HEK293 (cell line): ENCODE data around the gene ADAMTS9.

Experiments used
- CTCF ChIA-PET: fragments of 350-600 bp; formaldehyde crosslinking; extraction: SDS; loops from one replicate; lab custom pipeline; 2021; ENCODE audit warnings: antibody characterized with exemption; lab: Yijun Ruan, JAX
- POLR2A ChIA-PET: fragments of 300-600 bp; formaldehyde crosslinking; extraction: SDS; loops from one replicate; lab custom pipeline; 2020; ENCODE audit warnings: antibody characterized with exemption, inconsistent platforms; lab: Yijun Ruan, JAX
- H3K27ac ChIP-seq: fragments of 200-500 bp; sonication (Bioruptor generic); 2 replicates; pipeline ENCODE4 v1.5.1; 2014; ENCODE audit warnings: low read depth, low read length, control low read depth, inconsistent platforms; ENCODE audit errors: extremely low read depth
- H3K36me3 ChIP-seq, 2 experiments: fragments of 200-500 bp in 1 of 2; sonication (Bioruptor generic) in 1 of 2; 1 replicate in 1 of 2; 2 replicates in 1 of 2; pipeline ENCODE4 v1.5.1; 2014 to 2017; ENCODE audit warnings: inconsistent platforms in 2 of 2, low read length in 2 of 2; ENCODE audit not compliant: control insufficient read depth in 2 of 2, insufficient read depth in 1 of 2
- H3K4me1 ChIP-seq: fragments of 200-500 bp; sonication (Bioruptor generic); 2 replicates; pipeline ENCODE4 v1.5.1; 2014; ENCODE audit warnings: mild to moderate bottlenecking, low read length, inconsistent platforms; ENCODE audit not compliant: control insufficient read depth, insufficient read depth
- H3K4me3 ChIP-seq: 2 replicates; pipeline ENCODE4 v1.5.1; 2011; ENCODE audit warnings: low read depth, mild to moderate bottlenecking, control low read depth, low read length, moderate library complexity
- H3K9me3 ChIP-seq: fragments of 200-500 bp; sonication (Bioruptor generic); 2 replicates; pipeline ENCODE4 v1.5.1; 2014; ENCODE audit warnings: low read depth, low read length, inconsistent platforms; ENCODE audit not compliant: control insufficient read depth, insufficient read depth
- AEBP2 ChIP-seq: fragments of 450-650 bp; formaldehyde crosslinking; IDR thresholded peaks from 2 replicates; pipeline ENCODE4 v1.5.1; 2016; ENCODE audit warnings: missing biosample characterization, missing genetic modification characterization, borderline replicate concordance
- BCL6B ChIP-seq: fragments of 450-650 bp; formaldehyde crosslinking; IDR thresholded peaks from 2 replicates; pipeline ENCODE4 v1.5.1; 2017; ENCODE audit warnings: missing biosample characterization, missing genetic modification characterization
- KLF1 ChIP-seq: fragments of 450-650 bp; formaldehyde crosslinking; IDR thresholded peaks from 2 replicates; pipeline ENCODE4 v1.5.1; 2016; ENCODE audit warnings: missing biosample characterization, missing genetic modification characterization
- MZF1 ChIP-seq: fragments of 450-650 bp; formaldehyde crosslinking; IDR thresholded peaks from 2 replicates; pipeline ENCODE4 v1.5.1; 2017; ENCODE audit warnings: missing biosample characterization, missing genetic modification characterization, borderline replicate concordance
- PATZ1 ChIP-seq: fragments of 450-650 bp; formaldehyde crosslinking; IDR thresholded peaks from 2 replicates; pipeline ENCODE4 v1.5.1; 2016; ENCODE audit warnings: missing biosample characterization, missing genetic modification characterization
- PBX3 ChIP-seq: sonication (generic); formaldehyde crosslinking; IDR thresholded peaks from 2 replicates; pipeline ENCODE4 v1.8.1; 2022; ENCODE audit warnings: mild to moderate bottlenecking, moderate library complexity, missing genetic modification reagents
- PRDM6 ChIP-seq: fragments of 450-650 bp; formaldehyde crosslinking; IDR thresholded peaks from 2 replicates; pipeline ENCODE4 v1.5.1; 2017; ENCODE audit warnings: missing biosample characterization, missing genetic modification characterization
- REST ChIP-seq: fragments of 450-650 bp; formaldehyde crosslinking; IDR thresholded peaks from 2 replicates; pipeline ENCODE4 v1.5.1; 2016; ENCODE audit warnings: missing biosample characterization, missing genetic modification characterization
- SP7 ChIP-seq: fragments of 450-650 bp; formaldehyde crosslinking; IDR thresholded peaks from 2 replicates; pipeline ENCODE4 v1.5.1; 2016; ENCODE audit warnings: missing biosample characterization, missing genetic modification characterization
- ZFP3 ChIP-seq: fragments of 450-650 bp; formaldehyde crosslinking; IDR thresholded peaks from 2 replicates; pipeline ENCODE4 v1.5.1; 2016; ENCODE audit warnings: low read depth, missing biosample characterization, missing genetic modification characterization
- ZNF133 ChIP-seq: fragments of 450-650 bp; formaldehyde crosslinking; IDR thresholded peaks from 2 replicates; pipeline ENCODE4 v1.5.1; 2016; ENCODE audit warnings: missing biosample characterization, missing genetic modification characterization
- ZNF311 ChIP-seq: fragments of 450-650 bp; formaldehyde crosslinking; IDR thresholded peaks from 2 replicates; pipeline ENCODE4 v1.5.1; 2017; ENCODE audit warnings: missing biosample characterization, missing genetic modification characterization, borderline replicate concordance
- ZNF394 ChIP-seq: fragments of 450-650 bp; formaldehyde crosslinking; IDR thresholded peaks from 2 replicates; pipeline ENCODE4 v1.5.1; 2016; ENCODE audit warnings: missing biosample characterization, missing genetic modification characterization, mild to moderate bottlenecking, moderate library complexity, borderline replicate concordance
- ZNF426 ChIP-seq: fragments of 450-650 bp; formaldehyde crosslinking; IDR thresholded peaks from 2 replicates; pipeline ENCODE4 v1.5.1; 2017; ENCODE audit warnings: missing biosample characterization, missing genetic modification characterization, mild to moderate bottlenecking, inconsistent platforms, moderate library complexity
- ZNF513 ChIP-seq: fragments of 450-650 bp; IDR thresholded peaks from 2 replicates; pipeline ENCODE4 v1.5.1; 2018; ENCODE audit warnings: missing biosample characterization, missing genetic modification characterization
- ZNF558 ChIP-seq: fragments of 450-650 bp; formaldehyde crosslinking; IDR thresholded peaks from 2 replicates; pipeline ENCODE4 v1.5.1; 2016; ENCODE audit warnings: missing biosample characterization, missing genetic modification characterization
- ZNF76 ChIP-seq: fragments of 450-650 bp; formaldehyde crosslinking; IDR thresholded peaks from 2 replicates; pipeline ENCODE4; 2016; ENCODE audit warnings: low read depth, missing biosample characterization, missing genetic modification characterization, borderline replicate concordance
- ZNF843 ChIP-seq: fragments of 450-650 bp; formaldehyde crosslinking; IDR thresholded peaks from 2 replicates; pipeline ENCODE4 v1.5.1; 2016; ENCODE audit warnings: missing biosample characterization, missing genetic modification characterization

The ADAMTS9 gene

GRCh38 chr3:64574194-64574593, 113.6 kb downstream of the ADAMTS9 start:
- H3K4me1 ChIP-seq: no peaks in the 10 kb centered on the region
- TF ChIP-seq KLF1 (tag by site-specific recombination) (no peak), PATZ1 (tag by site-specific recombination) (no peak), AEBP2 (tag by site-specific recombination) (no peak), PBX3 (CRISPR knock-in tag) (no peak), MZF1 (tag by site-specific recombination) (no peak), ZNF513 (tag by site-specific recombination) (no peak), BCL6B (tag by site-specific recombination) (no peak), ZNF76 (tag by site-specific recombination) (no peak), ZNF843 (no peak), ZNF558 (tag by site-specific recombination) (no peak), ZFP3 (no peak), ZNF311 (tag by site-specific recombination) (no peak)
- TF ChIP-seq, all 188 proteins: peak for 0
- H3K36me3 ChIP-seq: no peaks in the 10 kb centered on the region
- H3K9me3 ChIP-seq: no peaks in the 10 kb centered on the region
- ChIA-PET CTCF (interaction anchor here (0.5 to 2.2 kb wide), 4 partner anchors 9 to 298 kb away, joined by 3 to 16 read pairs (median 4); no protein-coding TSS in a partner anchor), POLR2A (no interaction called here)
- H3K27ac ChIP-seq: no peak overlapping the region
- H3K4me3 ChIP-seq: no peak overlapping the region

GRCh38 chr3:64571982-64572381, 115.8 kb downstream of the ADAMTS9 start:
- Histone ChIP-seq H3K4me1 (no peaks in the 10 kb centered on the region), H3K9me3 (no peaks in the 10 kb centered on the region), H3K27ac (no peak overlapping the region), H3K36me3 (no peaks in the 10 kb centered on the region), H3K4me3 (no peak overlapping the region)
- CTCF ChIA-PET: interaction anchor here (1.4 kb wide), 1 partner anchor 19 kb away, joined by 3 read pairs; no protein-coding TSS in a partner anchor
- POLR2A ChIA-PET: no interaction called here
- TF ChIP-seq SP7 (tag by site-specific recombination): no peak
- TF ChIP-seq ZNF426 (tag by site-specific recombination): no peak
- no peak for TF ChIP-seq ZNF394 (tag by site-specific recombination)
- TF ChIP-seq ZNF133 (tag by site-specific recombination): no peak
- 0 out of 2 replicates have a peak, but pooled peaks have one; percentile 46 for TF ChIP-seq REST (tag by site-specific recombination)
- TF ChIP-seq PRDM6 (tag by site-specific recombination): no peak
